Renal cortex interstitium (tissue), 11 donors: ENCODE measurements around the gene ERVK3-1. TPM values are rescaled to one million over a fixed set of nuclear protein-coding genes. Genes with fewer than 3 reads are reported as not detected.
A peak's percentile ranks its signal among the peaks of the same experiment; 100 is the strongest.
"Not testable (repeated sequence)": the region's sequence is repeated elsewhere in the genome, so short reads cannot be mapped to it uniquely, and the experiment has no call there.

ENCODE experiments used
- DNase-seq, 11 donors: peaks; one replicate each; pipeline ENCODE4 v3.0.0-alpha.2; 2013; ENCODE audit warnings: low read depth in 9 of 11, low spot score in 4 of 11; ENCODE audit errors: extremely low read depth in 1 of 11
- polyA plus RNA-seq, 3 donors: library from polyadenylated mRNA; unstranded; fragments of 120-200 nt; gene quantifications; one replicate each; pipeline ENCODE4 v1.2.1, GENCODE V29; 2013; ENCODE audit not compliant: insufficient read length in 3 of 3

ERVK3-1 gene
- polyA plus RNA-seq, 3 donors = 46.6 to 58.0 (median 53.8) TPM

GRCh38 chr19:58326914-58327726 is 21.9 kb downstream of the ERVK3-1 start, which contains the start of gene ZSCAN22:
Gene ZSCAN22 (plus strand): TSS chr19:58326994. CDS start chr19:58334803, 7,809 bp downstream.
- peak; percentile 89 to 98 (median 96) for DNase-seq

- no peak for DNase-seq
Observed at GRCh38 chr19:58328999-58329398, 23.8 kb downstream of the ERVK3-1 start.

- no peak for DNase-seq
Observed at GRCh38 chr19:58330458-58330857, 25.3 kb downstream of the ERVK3-1 start.

GRCh38 chr19:58332697-58333096 is 27.5 kb downstream of the ERVK3-1 start:
- no peak for DNase-seq

GRCh38 chr19:58334691-58335249 is 29.6 kb downstream of the ERVK3-1 start:
- DNase-seq = no peak

GRCh38 chr19:58335630-58336029 is 30.5 kb downstream of the ERVK3-1 start:
- no peak for DNase-seq

- DNase-seq = no peak
Observed at GRCh38 chr19:58336216-58336615, 31.0 kb downstream of the ERVK3-1 start.

- DNase-seq = no peak
Observed at GRCh38 chr19:58336820-58337219, 31.6 kb downstream of the ERVK3-1 start.

- DNase-seq = no peak
Observed at GRCh38 chr19:58338336-58338735, 33.2 kb downstream of the ERVK3-1 start.

GRCh38 chr19:58338825-58339558 is 33.8 kb downstream of the ERVK3-1 start:
- DNase-seq = no peak

- no peak for DNase-seq
Observed at GRCh38 chr19:58345558-58345957, 40.4 kb downstream of the ERVK3-1 start.

- no peak for DNase-seq
Observed at GRCh38 chr19:58346961-58347929, 42.1 kb downstream of the ERVK3-1 start.

- DNase-seq = not testable (repeated sequence)
Observed at GRCh38 chr19:58348080-58348479, 42.9 kb downstream of the ERVK3-1 start.

- DNase-seq = no peak
Observed at GRCh38 chr19:58349590-58349989, 44.4 kb downstream of the ERVK3-1 start.

GRCh38 chr19:58350001-58350861 is 45.1 kb downstream of the ERVK3-1 start:
- peak in 1 of 11 donors; percentile 24 for DNase-seq

- no peak for DNase-seq
Observed at GRCh38 chr19:58350871-58351557, 45.8 kb downstream of the ERVK3-1 start.

- no peak for DNase-seq
Observed at GRCh38 chr19:58351558-58351878, 46.3 kb downstream of the ERVK3-1 start.
